ENCODE measurements around the gene TMCC3. TPM values are rescaled to one million over a fixed set of nuclear protein-coding genes. Genes with fewer than 3 reads are reported as not detected.
"Not testable (repeated sequence)": the region's sequence is repeated elsewhere in the genome, so short reads cannot be mapped to it uniquely, and the experiment has no call there.

TMCC3 gene
- total and polyA plus RNA-seq, 4 donors = 0.81 to 2.3 (median 1.5) TPM

DNA sequence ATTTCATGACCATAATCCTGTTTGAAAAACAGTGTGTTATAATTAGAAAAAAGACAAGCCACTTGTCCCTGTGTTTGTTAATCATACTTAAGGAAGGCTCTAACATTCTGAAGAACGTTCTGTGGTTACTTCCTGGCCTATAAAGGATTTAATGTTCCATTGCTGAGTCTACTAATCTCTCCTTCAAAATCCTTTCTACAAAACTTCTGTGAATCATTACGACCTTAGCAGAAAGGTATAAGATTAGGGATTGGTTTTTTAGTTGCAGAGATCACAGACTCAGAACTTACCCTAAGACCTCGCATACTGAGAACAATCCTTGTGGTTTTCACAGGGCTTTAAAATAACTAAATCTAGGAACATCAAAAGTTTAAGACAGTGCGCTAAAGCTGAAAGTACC, 48.3 kb downstream of the TMCC3 start:
- no peak for TF ChIP-seq YY1 (IDR thresholded peaks at IDR 0.05)
- no peak for TF ChIP-seq GABPA (IDR thresholded peaks at IDR 0.05 in 1 of 2, conservative IDR thresholded peaks at IDR 0.05 in 1 of 2)
- TF ChIP-seq MAX (IDR thresholded peaks at IDR 0.05) = no peak
- TF ChIP-seq HNF4G (IDR thresholded peaks at IDR 0.05) = no peak

GRCh38 chr12:94601307-94601706, 49.0 kb downstream of the TMCC3 start:
- not testable (repeated sequence) for H3K4me1 ChIP-seq (ENCODE audit: control insufficient read depth in 4 of 4, insufficient read depth in 4 of 4, low read length in 3 of 4); DNase-seq (ENCODE audit: low spot score)

More for the DNA sequence above, 48.3 kb downstream of the TMCC3 start:
- no peak overlapping the region for H3K27ac ChIP-seq (ENCODE audit: low read depth in 1 of 2, low read length in 2 of 2)
- no peaks in the 10 kb centered on the region for H3K27me3 ChIP-seq (ENCODE audit: control insufficient read depth in 4 of 4, insufficient read depth in 4 of 4, low read length in 3 of 4)
- no peak overlapping the region for H3K4me3 ChIP-seq (ENCODE audit: low read depth in 1 of 3, low read length in 3 of 3)
- no peaks in the 10 kb centered on the region for H3K36me3 ChIP-seq (ENCODE audit: control insufficient read depth in 4 of 4, insufficient read depth in 3 of 4, low read depth in 1 of 4, low read length in 3 of 4)
- WGBS = 82% methylated on average over 4 of the region's 4 CpGs
- H3K9me3 ChIP-seq (ENCODE audit: control insufficient read depth in 4 of 4, low read length in 3 of 4) = no peaks in the 10 kb centered on the region
- no peak overlapping the region for H3K9ac ChIP-seq (ENCODE audit: low read depth in 1 of 2, low read length in 2 of 2)
- DNase-seq (ENCODE audit: low spot score) = no peak
- peaks cover 0 to 2% (median 0%) of the 10 kb centered on the region in 4 donors for H3K4me1 ChIP-seq (ENCODE audit: control insufficient read depth in 4 of 4, insufficient read depth in 4 of 4, low read length in 3 of 4)

GRCh38 chr12:94599189-94599588, 51.2 kb downstream of the TMCC3 start:
- no peak overlapping the region for H3K27ac ChIP-seq (ENCODE audit: low read depth in 1 of 2, low read length in 2 of 2)
- H3K9ac ChIP-seq (ENCODE audit: low read depth in 1 of 2, low read length in 2 of 2) = no peak overlapping the region
- WGBS = 91% methylated on average over 4 of the region's 4 CpGs
- H3K4me3 ChIP-seq (ENCODE audit: low read depth in 1 of 3, low read length in 3 of 3) = no peak overlapping the region
- no peak for DNase-seq (ENCODE audit: low spot score)
- H3K9me3 ChIP-seq (ENCODE audit: control insufficient read depth in 4 of 4, low read length in 3 of 4) = no peaks in the 10 kb centered on the region
- no peaks in the 10 kb centered on the region for H3K36me3 ChIP-seq (ENCODE audit: control insufficient read depth in 4 of 4, insufficient read depth in 3 of 4, low read depth in 1 of 4, low read length in 3 of 4)
- TF ChIP-seq CTCF (IDR thresholded peaks at IDR 0.05; ENCODE audit: low read depth, low read length, missing input control) (no peak), TAF1 (conservative IDR thresholded peaks at IDR 0.05) (no peak), FOXA1 (IDR thresholded peaks at IDR 0.05) (no peak), YY1 (IDR thresholded peaks at IDR 0.05) (no peak), RAD21 (IDR thresholded peaks at IDR 0.05) (no peak), MAX (IDR thresholded peaks at IDR 0.05) (no peak), FOXA2 (IDR thresholded peaks at IDR 0.05) (no peak), JUND (IDR thresholded peaks at IDR 0.05) (no peak), HNF4A (conservative IDR thresholded peaks at IDR 0.05) (no peak), SP1 (IDR thresholded peaks at IDR 0.05) (no peak), RXRA (IDR thresholded peaks at IDR 0.05) (no peak), ZBTB33 (IDR thresholded peaks at IDR 0.05) (no peak), GABPA (IDR thresholded peaks at IDR 0.05 in 1 of 2, conservative IDR thresholded peaks at IDR 0.05 in 1 of 2) (no peak), EGR1 (IDR thresholded peaks at IDR 0.05; ENCODE audit: low read depth in 2 of 2) (no peak), HNF4G (IDR thresholded peaks at IDR 0.05) (no peak), NR2F2 (IDR thresholded peaks at IDR 0.05) (no peak)
- TF ChIP-seq, protein P1, sequence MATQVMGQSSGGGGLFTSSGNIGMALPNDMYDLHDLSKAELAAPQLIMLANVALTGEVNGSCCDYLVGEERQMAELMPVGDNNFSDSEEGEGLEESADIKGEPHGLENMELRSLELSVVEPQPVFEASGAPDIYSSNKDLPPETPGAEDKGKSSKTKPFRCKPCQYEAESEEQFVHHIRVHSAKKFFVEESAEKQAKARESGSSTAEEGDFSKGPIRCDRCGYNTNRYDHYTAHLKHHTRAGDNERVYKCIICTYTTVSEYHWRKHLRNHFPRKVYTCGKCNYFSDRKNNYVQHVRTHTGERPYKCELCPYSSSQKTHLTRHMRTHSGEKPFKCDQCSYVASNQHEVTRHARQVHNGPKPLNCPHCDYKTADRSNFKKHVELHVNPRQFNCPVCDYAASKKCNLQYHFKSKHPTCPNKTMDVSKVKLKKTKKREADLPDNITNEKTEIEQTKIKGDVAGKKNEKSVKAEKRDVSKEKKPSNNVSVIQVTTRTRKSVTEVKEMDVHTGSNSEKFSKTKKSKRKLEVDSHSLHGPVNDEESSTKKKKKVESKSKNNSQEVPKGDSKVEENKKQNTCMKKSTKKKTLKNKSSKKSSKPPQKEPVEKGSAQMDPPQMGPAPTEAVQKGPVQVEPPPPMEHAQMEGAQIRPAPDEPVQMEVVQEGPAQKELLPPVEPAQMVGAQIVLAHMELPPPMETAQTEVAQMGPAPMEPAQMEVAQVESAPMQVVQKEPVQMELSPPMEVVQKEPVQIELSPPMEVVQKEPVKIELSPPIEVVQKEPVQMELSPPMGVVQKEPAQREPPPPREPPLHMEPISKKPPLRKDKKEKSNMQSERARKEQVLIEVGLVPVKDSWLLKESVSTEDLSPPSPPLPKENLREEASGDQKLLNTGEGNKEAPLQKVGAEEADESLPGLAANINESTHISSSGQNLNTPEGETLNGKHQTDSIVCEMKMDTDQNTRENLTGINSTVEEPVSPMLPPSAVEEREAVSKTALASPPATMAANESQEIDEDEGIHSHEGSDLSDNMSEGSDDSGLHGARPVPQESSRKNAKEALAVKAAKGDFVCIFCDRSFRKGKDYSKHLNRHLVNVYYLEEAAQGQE (IDR thresholded peaks at IDR 0.05) = no peak
- TF ChIP-seq, protein P2, sequence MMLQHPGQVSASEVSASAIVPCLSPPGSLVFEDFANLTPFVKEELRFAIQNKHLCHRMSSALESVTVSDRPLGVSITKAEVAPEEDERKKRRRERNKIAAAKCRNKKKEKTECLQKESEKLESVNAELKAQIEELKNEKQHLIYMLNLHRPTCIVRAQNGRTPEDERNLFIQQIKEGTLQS (IDR thresholded peaks at IDR 0.05) = no peak
- peaks cover 0 to 9% (median 0%) of the 10 kb centered on the region in 4 donors for H3K4me1 ChIP-seq (ENCODE audit: control insufficient read depth in 4 of 4, insufficient read depth in 4 of 4, low read length in 3 of 4)
- no peaks in the 10 kb centered on the region for H3K27me3 ChIP-seq (ENCODE audit: control insufficient read depth in 4 of 4, insufficient read depth in 4 of 4, low read length in 3 of 4)

More at GRCh38 chr12:94601307-94601706, 49.0 kb downstream of the TMCC3 start:
- 99% methylated on average over 5 of the region's 5 CpGs for WGBS
- not testable (repeated sequence) for H3K4me3 ChIP-seq (ENCODE audit: low read depth in 1 of 3, low read length in 3 of 3); H3K27me3 ChIP-seq (ENCODE audit: control insufficient read depth in 4 of 4, insufficient read depth in 4 of 4, low read length in 3 of 4); H3K9ac ChIP-seq (ENCODE audit: low read depth in 1 of 2, low read length in 2 of 2); H3K27ac ChIP-seq (ENCODE audit: low read depth in 1 of 2, low read length in 2 of 2); H3K9me3 ChIP-seq (ENCODE audit: control insufficient read depth in 4 of 4, low read length in 3 of 4); H3K36me3 ChIP-seq (ENCODE audit: control insufficient read depth in 4 of 4, insufficient read depth in 3 of 4, low read depth in 1 of 4, low read length in 3 of 4)

Measured in liver (tissue), 9 donors.